H1 (cell line): ENCODE results near the gene PDGFD. TPM values are rescaled to one million over a fixed set of nuclear protein-coding genes. Genes with fewer than 3 reads are reported as not detected.

Experiments
- CTCF ChIA-PET: fragments of 300-600 bp; sonication (Branson Sonifier 250); formaldehyde crosslinking; loops from one replicate; lab custom pipeline; 2021; ENCODE audit not compliant: partially characterized antibody; lab: Charles Lee
- POLR2A ChIA-PET: fragments of 300-600 bp; sonication (Branson Sonifier 250); formaldehyde crosslinking; loops from one replicate; lab custom pipeline; 2021; ENCODE audit warnings: inconsistent platforms; ENCODE audit not compliant: partially characterized antibody; lab: Charles Lee
- DNase-seq, 2 experiments: peaks; one replicate each; pipeline versions ENCODE4 v3.0.0 to v3.0.0-alpha.2; 2010 to 2022; ENCODE audit warnings: low spot score in 2 of 2, low read depth in 1 of 2, mixed read lengths in 1 of 2
- FAIRE-seq: peaks from 2 replicates; lab custom pipeline; 2011; peaks lifted over from hg19 to GRCh38; lab: Jason Lieb, UNC
- H2AFZ ChIP-seq: 2 replicates; pipeline ENCODE4 v1.8.1; 2012; ENCODE audit warnings: low read length, inconsistent platforms
- H2AK5ac ChIP-seq: 2 replicates; pipeline ENCODE4 v1.6.1; 2013; ENCODE audit warnings: low read depth, low read length
- H2BK120ac ChIP-seq: replicated peaks from 2 replicates; pipeline ENCODE3; 2013; ENCODE audit warnings: low read depth, low read length, inconsistent platforms
- H2BK12ac ChIP-seq: 2 replicates; pipeline ENCODE4 v1.6.1; 2013; ENCODE audit warnings: low read depth, low read length
- H2BK15ac ChIP-seq: 2 replicates; pipeline ENCODE4 v1.6.1; 2013; ENCODE audit warnings: low read length
- H2BK20ac ChIP-seq: 2 replicates; pipeline ENCODE4 v1.6.1; 2013; ENCODE audit warnings: low read length
- H2BK5ac ChIP-seq: 2 replicates; pipeline ENCODE4 v1.6.1; 2013; ENCODE audit warnings: low read depth, low read length
- H3K14ac ChIP-seq: 2 replicates; pipeline ENCODE4 v1.6.1; 2013; ENCODE audit warnings: inconsistent platforms; ENCODE audit not compliant: insufficient read length
- H3K18ac ChIP-seq: 2 replicates; pipeline ENCODE4 v1.6.1; 2013; ENCODE audit warnings: low read length; ENCODE audit errors: extremely low read depth
- H3K23ac ChIP-seq: 2 replicates; pipeline ENCODE4 v1.6.1; 2013; ENCODE audit warnings: inconsistent platforms; ENCODE audit not compliant: insufficient read length
- H3K23me2 ChIP-seq: 2 replicates; pipeline ENCODE4 v1.6.1; 2013; ENCODE audit warnings: low read depth, low read length
- H3K27ac ChIP-seq: 2 replicates; pipeline ENCODE4 v1.6.1; 2011; ENCODE audit warnings: low read depth, low read length, inconsistent platforms
- H3K27me3 ChIP-seq, 4 experiments: replicated peaks in 1 of 4; 1 replicate in 1 of 4; 2 replicates in 3 of 4; pipeline versions ENCODE4 v1.6.1 to v1.8.1; 2011 to 2013; ENCODE audit warnings: low read length in 3 of 4, mild to moderate bottlenecking in 3 of 4, inconsistent platforms in 2 of 4, mixed read lengths in 2 of 4, moderate library complexity in 1 of 4; ENCODE audit not compliant: control insufficient read depth in 3 of 4, insufficient read depth in 3 of 4; ENCODE audit errors: extremely low read depth in 1 of 4
- H3K36me3 ChIP-seq, 4 experiments: 2 replicates each; pipeline versions ENCODE4 v1.6.1 to v1.8.1; 2011 to 2013; ENCODE audit warnings: mild to moderate bottlenecking in 4 of 4, low read length in 3 of 4, moderate library complexity in 2 of 4, control low read depth in 1 of 4, inconsistent platforms in 1 of 4; ENCODE audit not compliant: insufficient read depth in 4 of 4, control insufficient read depth in 2 of 4
- H3K4ac ChIP-seq: replicated peaks from 2 replicates; pipeline ENCODE3; 2013; ENCODE audit warnings: low read length, low read depth, mixed read lengths, inconsistent platforms; ENCODE audit not compliant: insufficient read length
- H3K4me1 ChIP-seq, 4 experiments: replicated peaks in 1 of 4; 1 replicate in 1 of 4; 2 replicates in 3 of 4; pipeline versions ENCODE4 v1.6.1 to v1.8.1; 2011 to 2013; ENCODE audit warnings: low read length in 3 of 4, inconsistent platforms in 2 of 4, mixed read lengths in 1 of 4; ENCODE audit not compliant: insufficient read depth in 4 of 4, control insufficient read depth in 3 of 4
- H3K4me2 ChIP-seq, 2 experiments: 2 replicates each; pipeline versions ENCODE4 v1.6.1 to v1.8.1; 2011 to 2013; ENCODE audit warnings: low read depth in 2 of 2, low read length in 2 of 2, control low read depth in 1 of 2, inconsistent platforms in 1 of 2, mild to moderate bottlenecking in 1 of 2; ENCODE audit not compliant: insufficient read depth in 1 of 2
- H3K4me3 ChIP-seq, 4 experiments: fragments of 200-600, 300-600 bp in 1 of 4; sonication (generic), shearing (Covaris generic), sonication (Bioruptor Twin) in 1 of 4; 2 replicates each; pipeline versions ENCODE4 v1.5.1 to v1.8.1; 2011 to 2016; ENCODE audit warnings: low read length in 4 of 4, low read depth in 3 of 4, control low read depth in 2 of 4, inconsistent platforms in 2 of 4, mild to moderate bottlenecking in 2 of 4, mixed read lengths in 1 of 4, moderate library complexity in 1 of 4; ENCODE audit not compliant: insufficient read depth in 2 of 4; ENCODE audit errors: extremely low read depth in 1 of 4
- H3K56ac ChIP-seq: replicated peaks from 2 replicates; pipeline ENCODE3; 2013; ENCODE audit warnings: low read depth, mild to moderate bottlenecking, mixed read lengths, low read length, inconsistent platforms; ENCODE audit not compliant: insufficient read length
- H3K79me1 ChIP-seq: 2 replicates; pipeline ENCODE4 v1.6.1; 2013; ENCODE audit warnings: low read depth, low read length, control low read depth
- H3K79me2 ChIP-seq, 2 experiments: 2 replicates each; pipeline versions ENCODE4 v1.6.1 to v1.8.1; 2012 to 2013; ENCODE audit warnings: low read length in 2 of 2, mild to moderate bottlenecking in 2 of 2, inconsistent platforms in 1 of 2; ENCODE audit not compliant: insufficient read depth in 2 of 2, control insufficient read depth in 1 of 2
- H3K9ac ChIP-seq, 4 experiments: replicated peaks in 1 of 4; 1 replicate in 1 of 4; 2 replicates in 3 of 4; pipeline versions ENCODE4 v1.6.1 to v1.8.1; 2011 to 2013; ENCODE audit warnings: low read depth in 3 of 4, low read length in 3 of 4, control low read depth in 2 of 4, mild to moderate bottlenecking in 2 of 4, moderate library complexity in 2 of 4, inconsistent platforms in 1 of 4; ENCODE audit errors: extremely low read depth in 1 of 4
- H3K9me3 ChIP-seq, 2 experiments: 2 replicates each; pipeline versions ENCODE4 v1.6.1 to v1.8.1; 2012 to 2013; ENCODE audit warnings: mild to moderate bottlenecking in 2 of 2, moderate library complexity in 2 of 2, control low read depth in 1 of 2, inconsistent platforms in 1 of 2, low read depth in 1 of 2, low read length in 1 of 2, mixed read lengths in 1 of 2; ENCODE audit not compliant: insufficient read depth in 2 of 2
- H4K20me1 ChIP-seq, 2 experiments: replicated peaks in 1 of 2; 2 replicates each; pipeline versions ENCODE3 to v1.8.1; 2011 to 2013; ENCODE audit warnings: inconsistent platforms in 2 of 2, low read length in 2 of 2, mild to moderate bottlenecking in 1 of 2; ENCODE audit not compliant: insufficient read depth in 2 of 2, control insufficient read depth in 1 of 2
- H4K5ac ChIP-seq: 2 replicates; pipeline ENCODE4 v1.6.1; 2013; ENCODE audit warnings: low read length, low read depth, mixed read lengths, inconsistent platforms; ENCODE audit not compliant: insufficient read length
- H4K8ac ChIP-seq: 2 replicates; pipeline ENCODE4 v1.8.0; 2013; ENCODE audit warnings: mild to moderate bottlenecking, moderate library complexity, low read length, inconsistent platforms; ENCODE audit not compliant: insufficient read depth; ENCODE audit errors: extremely low read depth
- H4K91ac ChIP-seq: replicated peaks from 2 replicates; pipeline ENCODE3; 2013; ENCODE audit warnings: low read length, mixed read lengths, inconsistent platforms; ENCODE audit not compliant: insufficient read length
- BACH1 ChIP-seq: IDR thresholded peaks from 2 replicates; pipeline ENCODE4 v1.6.1; 2012; ENCODE audit warnings: low read length, improper control_type of control experiment
- FOSL1 ChIP-seq: IDR thresholded peaks from 2 replicates; pipeline ENCODE4 v1.6.1; 2011; ENCODE audit warnings: mild to moderate bottlenecking, low read depth, low read length, moderate library complexity; ENCODE audit not compliant: insufficient read depth
- RAD21 ChIP-seq, 2 experiments: IDR thresholded peaks in 1 of 2; conservative IDR thresholded peaks in 1 of 2; 2 replicates each; pipeline ENCODE4 v1.6.1; 2011; ENCODE audit warnings: low read depth in 2 of 2, low read length in 2 of 2, improper control_type of control experiment in 1 of 2, inconsistent platforms in 1 of 2, mild to moderate bottlenecking in 1 of 2, moderate library complexity in 1 of 2
- SAP30 ChIP-seq: fragments of 300-600 bp; sonication (generic); IDR thresholded peaks from 2 replicates; pipeline ENCODE4 v1.7.1; 2012; ENCODE audit warnings: low read length, moderate library complexity, mild to moderate bottlenecking, inconsistent platforms; ENCODE audit not compliant: insufficient read depth, insufficient replicate concordance
- SIRT6 ChIP-seq: IDR thresholded peaks from one replicate; pipeline ENCODE4 v1.7.1; 2012; ENCODE audit warnings: low read length, inconsistent platforms
- SIX5 ChIP-seq: IDR thresholded peaks from 2 replicates; pipeline ENCODE4 v1.6.1; 2011; ENCODE audit warnings: mild to moderate bottlenecking, low read depth, low read length
- TAF1 ChIP-seq: IDR thresholded peaks from 2 replicates; pipeline ENCODE4 v1.6.1; 2011; ENCODE audit warnings: mild to moderate bottlenecking, low read depth, low read length
- WGBS, 2 experiments: shearing (Covaris generic) in 1 of 2; methylation state at CpG; one replicate each; pipeline versions ENCODE4 v1.1.6 to v1.1.7; 2013 to 2015; ENCODE audit warnings: low lambda C conversion rate in 2 of 2, mixed read lengths in 2 of 2, inconsistent platforms in 1 of 2, low coverage in 1 of 2, missing lambda C conversion rate in 1 of 2; ENCODE audit not compliant: insufficient replicate concordance in 2 of 2, insufficient coverage in 1 of 2, insufficient read length in 1 of 2; ENCODE audit errors: extremely low coverage in 1 of 2, missing lambda C conversion rate in 1 of 2; 5-methylcytosine and 5-hydroxymethylcytosine counted together
- polyA plus RNA-seq, 7 experiments: library from polyadenylated mRNA; depleted of rRNA in 3 of 7; stranded (reverse) in 5 of 7; unstranded in 2 of 7; fragments of >200 nt in 5 of 7; fragments of 200-250 nt in 2 of 7; gene quantifications; 1 replicate in 5 of 7; 2 replicates in 1 of 7; 4 replicates in 1 of 7; pipeline versions ENCODE4 v1.2.1 to v1.2.3, GENCODE V29; 2011 to 2013; ENCODE audit warnings: missing spikeins in 2 of 7, mixed read lengths in 2 of 7
- total RNA-seq: library from RNA; stranded (reverse); fragmentation: NEBNext Ultra II Directional; extraction: Animal tissue kit (Norgen Biotek cat#: 25700); gene quantifications from 2 replicates; pipeline ENCODE4 v1.2.1, GENCODE V29; 2021

PDGFD gene
- total and polyA plus RNA-seq, 2 of the 8 experiments (the other 6 are each of a cell fraction or from before 2014, with no cell fraction given): 1.1 to 3.9 TPM

DNA sequence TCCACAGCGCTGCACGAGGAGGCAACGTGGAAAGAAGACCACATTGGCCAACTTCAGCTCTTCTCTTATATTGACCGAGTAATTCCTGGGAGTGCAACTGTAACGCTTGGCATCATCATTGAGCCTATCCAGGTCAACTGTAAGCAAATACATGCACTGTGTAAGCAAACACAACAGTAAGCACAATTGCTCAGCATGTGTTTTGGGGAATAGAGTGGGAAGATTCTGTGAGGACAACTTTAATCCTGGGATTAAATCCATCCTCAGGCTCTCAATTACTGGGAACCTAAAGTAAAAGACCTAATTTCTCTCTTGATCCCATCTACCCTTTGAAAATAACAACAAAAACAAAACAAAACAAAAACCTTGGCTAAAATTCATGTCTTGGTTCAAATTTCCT lies 237.0 kb downstream of the PDGFD start:
- no peaks in the 10 kb centered on the region for H3K27me3 ChIP-seq
- H3K79me2 ChIP-seq: no peaks in the 10 kb centered on the region
- no peak overlapping the region for H3K9ac ChIP-seq
- no peak overlapping the region for H3K18ac ChIP-seq
- no peak overlapping the region for H3K14ac ChIP-seq
- no peaks in the 10 kb centered on the region for H3K23me2 ChIP-seq
- H4K91ac ChIP-seq: no peak overlapping the region
- no peak for FAIRE-seq
- TF ChIP-seq SIRT6 (no peak), FOSL1 (no peak), SIX5 (no peak), TAF1 (no peak), BACH1 (no peak), RAD21 (IDR thresholded peaks at IDR 0.05 in 1 of 2, conservative IDR thresholded peaks at IDR 0.05 in 1 of 2; ENCODE audit: low read depth in 2 of 2, low read length in 2 of 2) (no peak), SAP30 (no peak)
- TF ChIP-seq, all 59 proteins: peak for 0
- H2BK15ac ChIP-seq: no peak overlapping the region
- no peak overlapping the region for H2BK20ac ChIP-seq
- H3K4ac ChIP-seq: no peak overlapping the region
- H3K79me1 ChIP-seq: no peaks in the 10 kb centered on the region
- H4K20me1 ChIP-seq: no peaks in the 10 kb centered on the region
- no peak overlapping the region for H2AFZ ChIP-seq
- no peaks in the 10 kb centered on the region for H3K36me3 ChIP-seq
- ChIA-PET CTCF (no interaction called here), POLR2A (no interaction called here)
- H4K5ac ChIP-seq: no peak overlapping the region
- no peak overlapping the region for H3K4me2 ChIP-seq
- H3K4me3 ChIP-seq: no peak overlapping the region
- H3K27ac ChIP-seq: no peak overlapping the region
- no peak overlapping the region for H2BK12ac ChIP-seq
- H3K9me3 ChIP-seq: no peaks in the 10 kb centered on the region
- H4K8ac ChIP-seq: no peak overlapping the region
- WGBS, 2 experiments: 95% methylated on average over 5 of the region's 5 CpGs; no CpG with 5 or more reads in 1 of the 2 experiments
- no peak overlapping the region for H2AK5ac ChIP-seq
- no peak overlapping the region for H2BK120ac ChIP-seq
- DNase-seq: no peak
- H3K56ac ChIP-seq: no peak overlapping the region
- peaks cover 0 to 3% (median 0%) of the 10 kb centered on the region in 4 experiments; a peak in 2 of 7 replicates for H3K4me1 ChIP-seq
- no peak overlapping the region for H2BK5ac ChIP-seq
- no peak overlapping the region for H3K23ac ChIP-seq
